Heart left ventricle (tissue), 13 donors: Measurements from ENCODE around the gene TGM2.

Source experiments
- CTCF ChIP-seq, 12 donors: fragments of 200-600 bp; sonication (generic) in 4 of 12; IDR thresholded peaks; one replicate each; pipeline versions ENCODE4 v1.5.0 to v1.8.0; 2018 to 2022; ENCODE audit warnings: antibody characterized with exemption in 12 of 12, mild to moderate bottlenecking in 5 of 12
- POLR2A ChIP-seq, 2 donors: fragments of 450-650 bp; IDR thresholded peaks; one replicate each; pipeline ENCODE4 v1.6.1; 2017; ENCODE audit warnings: antibody characterized with exemption in 2 of 2, mild to moderate bottlenecking in 2 of 2, moderate library complexity in 2 of 2
- donor health status: ischemic (EF 13 %, LVEDD 7.1; RV severe dilation, severe dysfunction).
- donor health status: DM: no; HTN: yes; CAD: no.
- donor health status: DM: no; HTN: no; CAD: no.
- donor health status: ischemic (EF 25% LVEDD 6.9; RV normal size, moderate dysfunction).
- donor health status: ischemic (EF 25% LVEDD 5.7; RV mildly dilated, moderate dysfunction).
- donor health status: ischemic (EF 35%, LVEDD 5.7; RV mildly dilated, moderate dysfunction).
- donor health status: nonischemic (EF 11% LVEDD 7.7; RV severe dilation, severe dysfunction).
- donor health status: DM: yes; HTN: yes; CAD: no.
- donor health status: PGD.
- donor health status: ischemic (EF 29% LVEDD 5.4; RV normal size, mild dysfunction).
- donor health status: nonischemic (EF 23%, LVEDD 6.1; RV moderate dilation, normal function).

- TF ChIP-seq CTCF (IDR thresholded peaks at IDR 0.05) (no peak), POLR2A (IDR thresholded peaks at IDR 0.05) (no peak)
Observed at GRCh38 chr20:38144598-38144973, 20.5 kb downstream of the TGM2 start.
